Natural killer cell (primary cell): ENCODE data around the gene HPS4. TPM values are rescaled to one million over a fixed set of nuclear protein-coding genes. Genes with fewer than 3 reads are reported as not detected.

Experiments used
- ATAC-seq, 3 donors: fragments of 150-1000 bp in 2 of 3; fragments of 200-7000 bp in 1 of 3; cut with Tn5 transposase; 1 replicate in 1 of 3; 2 replicates in 2 of 3; pipeline ENCODE4 v1.10.0; 2021; ENCODE audit warnings: mild to moderate bottlenecking in 2 of 3, moderate library complexity in 2 of 3
- DNase-seq, 2 donors: peaks; one replicate each; pipeline versions ENCODE4 v3.0.0 to v3.0.0-alpha.2; 2013 to 2021; ENCODE audit warnings: mixed read lengths in 1 of 2
- H3K27ac ChIP-seq: one replicate; pipeline ENCODE4 v1.5.1; 2013; ENCODE audit warnings: mild to moderate bottlenecking, low read length
- H3K27me3 ChIP-seq: one replicate; pipeline ENCODE4 v1.6.1; 2013; ENCODE audit warnings: low read length; ENCODE audit not compliant: control insufficient read depth, insufficient read depth
- H3K36me3 ChIP-seq: one replicate; pipeline ENCODE4 v1.6.1; 2013; ENCODE audit warnings: low read length; ENCODE audit not compliant: control insufficient read depth, insufficient read depth
- H3K4me1 ChIP-seq: one replicate; pipeline ENCODE4 v1.6.1; 2013; ENCODE audit warnings: low read length; ENCODE audit not compliant: control insufficient read depth, insufficient read depth
- H3K4me3 ChIP-seq: one replicate; pipeline ENCODE4 v1.5.1; 2013; ENCODE audit warnings: low read length
- H3K9me3 ChIP-seq: one replicate; pipeline ENCODE4 v1.6.1; 2013; ENCODE audit warnings: low read length; ENCODE audit not compliant: control insufficient read depth, insufficient read depth
- H3K27ac Mint-ChIP-seq, 2 donors: one replicate each; pipeline ENCODE4 v1.8.0; 2022; ENCODE audit warnings: mild to moderate bottlenecking in 2 of 2, mixed read lengths in 2 of 2, moderate library complexity in 1 of 2
- H3K27me3 Mint-ChIP-seq, 2 donors: one replicate each; pipeline ENCODE4 v1.8.0; 2022; ENCODE audit warnings: low read depth in 2 of 2, mixed read lengths in 2 of 2
- H3K36me3 Mint-ChIP-seq: one replicate; pipeline ENCODE4 v1.8.0; 2022; ENCODE audit warnings: mixed read lengths
- H3K4me1 Mint-ChIP-seq, 2 donors: one replicate each; pipeline ENCODE4 v1.8.0; 2022; ENCODE audit warnings: mixed read lengths in 2 of 2
- H3K4me3 Mint-ChIP-seq: one replicate; pipeline ENCODE4 v1.8.0; 2022; ENCODE audit warnings: mild to moderate bottlenecking, moderate library complexity, mixed read lengths
- H3K9me3 Mint-ChIP-seq, 2 donors: one replicate each; pipeline ENCODE4 v1.8.0; 2022; ENCODE audit warnings: mixed read lengths in 2 of 2
- CTCF ChIP-seq: fragments of 200-600 bp; IDR thresholded peaks from one replicate; pipeline ENCODE4 v1.8.0; 2022; ENCODE audit warnings: antibody characterized with exemption
- WGBS: methylation state at CpG from one replicate; pipeline ENCODE4 v1.1.7; 2013; ENCODE audit warnings: missing lambda C conversion rate; ENCODE audit not compliant: insufficient coverage; 5-methylcytosine and 5-hydroxymethylcytosine counted together
- intact Hi-C: fragments of 100-400 bp; cut with micrococcal nuclease; formaldehyde crosslinking; loops from one replicate; pipeline ENCODE4 v1.14.2; 2022
- total RNA-seq, 4 donors: library from RNA; stranded (reverse); fragments of 120-200 nt in 1 of 4; gene quantifications; one replicate each; pipeline versions ENCODE4 v1.2.3 to v1.2.4, GENCODE V29; 2013 to 2022

HPS4 gene
- total RNA-seq, 3 donors from 2014 or later (not counting 1 experiment from before 2014, with no cell fraction given), result 44.8 to 53.6 (median 50.7) TPM

DNA sequence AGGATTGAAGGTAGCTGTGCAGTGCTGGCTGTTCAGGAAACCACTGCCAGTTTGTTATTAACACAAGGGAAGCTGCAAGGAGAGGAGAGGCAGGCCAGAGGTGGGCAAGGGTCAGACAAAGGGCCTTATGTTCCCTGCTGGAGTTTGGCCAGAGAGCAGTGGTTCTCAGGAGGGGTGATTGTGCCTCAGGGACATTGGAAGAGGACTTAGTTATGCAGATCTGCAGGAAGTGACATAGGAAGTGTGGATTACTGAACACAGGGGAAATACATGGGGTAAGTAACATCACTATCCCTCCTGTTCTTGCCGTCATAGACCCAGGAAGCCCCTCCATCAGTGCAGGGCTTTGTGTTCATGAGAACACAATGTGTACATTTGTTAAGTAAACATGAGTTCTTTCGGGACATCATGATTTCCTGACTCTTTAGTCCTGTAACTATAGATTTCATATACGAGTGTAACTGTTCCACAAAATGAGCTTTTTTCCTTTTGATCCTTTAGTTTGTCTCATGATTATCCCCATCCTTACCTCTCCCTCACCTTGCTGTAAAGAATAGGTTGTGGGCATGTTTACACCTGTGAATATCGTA is 6.0 kb upstream of the HPS4 start:
- DNase-seq (no peak), ATAC-seq (no peak)
- Mint-ChIP-seq H3K36me3 (no peaks in the 10 kb centered on the region), H3K4me3 (no peak overlapping the region), H3K4me1 (peaks cover 19 to 23% of the 10 kb centered on the region in 2 donors), H3K9me3 (no peaks in the 10 kb centered on the region), H3K27me3 (no peaks in the 10 kb centered on the region), H3K27ac (no peak overlapping the region)
- intact Hi-C loops, result no loop called here
- Histone ChIP-seq H3K9me3 (no peaks in the 10 kb centered on the region), H3K27me3 (no peaks in the 10 kb centered on the region), H3K27ac (no peak overlapping the region), H3K4me3 (no peak overlapping the region), H3K36me3 (peaks cover 68% of the 10 kb centered on the region), H3K4me1 (peaks cover 4% of the 10 kb centered on the region)
- 86% methylated on average over 4 of the region's 4 CpGs for WGBS
- no peak for TF ChIP-seq CTCF

GRCh38 chr22:26487996-26488395 is 4.4 kb upstream of the HPS4 start:
- ATAC-seq (no peak), DNase-seq (no peak)
- no peak for TF ChIP-seq CTCF
- Histone ChIP-seq H3K36me3 (peaks cover 53% of the 10 kb centered on the region), H3K27ac (no peak overlapping the region), H3K4me1 (peaks cover 11% of the 10 kb centered on the region), H3K9me3 (no peaks in the 10 kb centered on the region), H3K27me3 (no peaks in the 10 kb centered on the region), H3K4me3 (no peak overlapping the region)
- no peaks in the 10 kb centered on the region for H3K36me3 Mint-ChIP-seq
- H3K27me3 Mint-ChIP-seq, result no peaks in the 10 kb centered on the region
- peaks cover 30 to 38% of the 10 kb centered on the region in 2 donors for H3K4me1 Mint-ChIP-seq
- 84% methylated on average over 3 of the region's 3 CpGs for WGBS
- H3K27ac Mint-ChIP-seq, result peak overlapping the region in 1 of 2 donors; percentile 29
- no peak overlapping the region for H3K4me3 Mint-ChIP-seq
- H3K9me3 Mint-ChIP-seq, result no peaks in the 10 kb centered on the region
- intact Hi-C loops, result no loop called here

- H3K36me3 Mint-ChIP-seq, result no peaks in the 10 kb centered on the region
- WGBS, result no CpG with 5 or more reads among the region's 5 CpGs
- H3K27me3 ChIP-seq, result no peaks in the 10 kb centered on the region
- no peaks in the 10 kb centered on the region for H3K9me3 Mint-ChIP-seq
- no peaks in the 10 kb centered on the region for H3K9me3 ChIP-seq
- peaks cover 12% of the 10 kb centered on the region for H3K4me1 ChIP-seq
- ATAC-seq, result no peak
- no peak overlapping the region for H3K4me3 ChIP-seq
- H3K36me3 ChIP-seq, result peaks cover 39% of the 10 kb centered on the region
- H3K27me3 Mint-ChIP-seq, result no peaks in the 10 kb centered on the region
- H3K27ac Mint-ChIP-seq, result peak overlapping the region; percentile 95 to 98
- intact Hi-C loops, result no loop called here
- no peak for TF ChIP-seq CTCF
- no peak for DNase-seq
- H3K27ac ChIP-seq, result no peak overlapping the region
- H3K4me1 Mint-ChIP-seq, result peaks cover 46 to 54% of the 10 kb centered on the region in 2 donors
- peak overlapping the region; percentile 7 for H3K4me3 Mint-ChIP-seq
Observed at GRCh38 chr22:26486394-26486793, 2.8 kb upstream of the HPS4 start.
